NT2/D1 (cell line): ENCODE measurements around the gene MLLT3.

Experiments
- DNase-seq: peaks from one replicate; pipeline ENCODE4 v3.0.0-alpha.2; 2011; ENCODE audit warnings: low read depth, low spot score
- H3K27me3 ChIP-seq: 2 replicates; pipeline ENCODE4 v1.6.0; 2011; ENCODE audit warnings: mild to moderate bottlenecking; ENCODE audit not compliant: insufficient read length, insufficient read depth
- H3K36me3 ChIP-seq: 2 replicates; pipeline ENCODE4 v1.6.1; 2011; ENCODE audit warnings: mild to moderate bottlenecking, low read length, mixed read lengths; ENCODE audit not compliant: insufficient read depth, insufficient read length
- H3K4me1 ChIP-seq: 2 replicates; pipeline ENCODE4 v1.5.1; 2011; ENCODE audit not compliant: insufficient read depth, insufficient read length
- H3K4me3 ChIP-seq: 2 replicates; pipeline ENCODE4 v1.5.1; 2011; ENCODE audit warnings: low read depth; ENCODE audit not compliant: insufficient read length
- H3K9ac ChIP-seq: 2 replicates; pipeline ENCODE4 v1.6.0; 2011; ENCODE audit warnings: low read depth; ENCODE audit not compliant: insufficient read length
- H3K9me3 ChIP-seq: 2 replicates; pipeline ENCODE4 v1.5.1; 2011; ENCODE audit warnings: mild to moderate bottlenecking, low read length; ENCODE audit not compliant: insufficient read depth
- SUZ12 ChIP-seq: IDR thresholded peaks from 2 replicates; pipeline ENCODE4 v1.6.1; 2011; ENCODE audit not compliant: insufficient read length, insufficient read depth; ENCODE audit errors: extremely low read depth
- YY1 ChIP-seq: IDR thresholded peaks from 2 replicates; pipeline ENCODE4 v1.6.1; 2011; ENCODE audit not compliant: insufficient read length, insufficient read depth
- ZNF274 ChIP-seq: IDR thresholded peaks from 2 replicates; pipeline ENCODE4 v1.6.1; 2011; ENCODE audit warnings: mild to moderate bottlenecking, low read depth, low read length

MLLT3 gene

GRCh38 chr9:20404192-20404813 lies 218.0 kb downstream of the MLLT3 start:
- Histone ChIP-seq H3K4me1 (no peaks in the 10 kb centered on the region), H3K9me3 (no peaks in the 10 kb centered on the region), H3K36me3 (no peaks in the 10 kb centered on the region), H3K27me3 (no peaks in the 10 kb centered on the region), H3K9ac (no peak overlapping the region), H3K4me3 (no peak overlapping the region)
- no peak for DNase-seq
- TF ChIP-seq YY1 (no peak), SUZ12 (no peak), ZNF274 (no peak)

- no peak overlapping the region for H3K9ac ChIP-seq
- no peak for DNase-seq
- no peaks in the 10 kb centered on the region for H3K4me1 ChIP-seq
- no peaks in the 10 kb centered on the region for H3K27me3 ChIP-seq
- TF ChIP-seq SUZ12 (no peak), ZNF274 (no peak), YY1 (no peak)
- H3K36me3 ChIP-seq: no peaks in the 10 kb centered on the region
- no peaks in the 10 kb centered on the region for H3K9me3 ChIP-seq
- H3K4me3 ChIP-seq: no peak overlapping the region
These were observed 219.0 kb downstream of the MLLT3 start for GRCh38 chr9:20403346-20403745.

GRCh38 chr9:20402273-20402875 lies 219.9 kb downstream of the MLLT3 start:
- TF ChIP-seq SUZ12 (no peak), YY1 (no peak), ZNF274 (no peak)
- DNase-seq: no peak
- Histone ChIP-seq H3K27me3 (no peaks in the 10 kb centered on the region), H3K9ac (no peak overlapping the region), H3K9me3 (no peaks in the 10 kb centered on the region), H3K4me3 (no peak overlapping the region), H3K4me1 (no peaks in the 10 kb centered on the region), H3K36me3 (no peaks in the 10 kb centered on the region)

GRCh38 chr9:20398536-20399338 lies 223.6 kb downstream of the MLLT3 start:
- no peak overlapping the region for H3K9ac ChIP-seq
- H3K27me3 ChIP-seq: no peaks in the 10 kb centered on the region
- H3K4me1 ChIP-seq: no peaks in the 10 kb centered on the region
- no peak for DNase-seq
- H3K9me3 ChIP-seq: no peaks in the 10 kb centered on the region
- no peak overlapping the region for H3K4me3 ChIP-seq
- H3K36me3 ChIP-seq: no peaks in the 10 kb centered on the region
- TF ChIP-seq ZNF274 (no peak), YY1 (no peak), SUZ12 (no peak)

GRCh38 chr9:20397348-20397747 lies 225.0 kb downstream of the MLLT3 start:
- Histone ChIP-seq H3K27me3 (no peaks in the 10 kb centered on the region), H3K36me3 (no peaks in the 10 kb centered on the region), H3K4me3 (no peak overlapping the region), H3K9ac (no peak overlapping the region), H3K4me1 (no peaks in the 10 kb centered on the region), H3K9me3 (no peaks in the 10 kb centered on the region)
- TF ChIP-seq SUZ12 (no peak), ZNF274 (no peak), YY1 (no peak)
- no peak for DNase-seq

GRCh38 chr9:20396509-20396908 lies 225.8 kb downstream of the MLLT3 start:
- Histone ChIP-seq H3K4me3 (no peak overlapping the region), H3K36me3 (no peaks in the 10 kb centered on the region), H3K9ac (no peak overlapping the region), H3K9me3 (no peaks in the 10 kb centered on the region), H3K4me1 (no peaks in the 10 kb centered on the region), H3K27me3 (no peaks in the 10 kb centered on the region)
- TF ChIP-seq SUZ12 (no peak), ZNF274 (no peak), YY1 (no peak)
- DNase-seq: no peak

- Histone ChIP-seq H3K27me3 (no peaks in the 10 kb centered on the region), H3K4me3 (no peak overlapping the region), H3K9me3 (no peaks in the 10 kb centered on the region), H3K4me1 (no peaks in the 10 kb centered on the region), H3K36me3 (no peaks in the 10 kb centered on the region), H3K9ac (no peak overlapping the region)
- no peak for DNase-seq
- TF ChIP-seq ZNF274: no peak
- TF ChIP-seq SUZ12: no peak
- no peak for TF ChIP-seq YY1
These were observed 226.6 kb downstream of the MLLT3 start for GRCh38 chr9:20395651-20396050.
